Mesenteric fat pad (tissue), 1 donor: ENCODE measurements around the gene COG7. TPM values are rescaled to one million over a fixed set of nuclear protein-coding genes. Genes with fewer than 3 reads are reported as not detected.
"Not testable (repeated sequence)": the region's sequence is repeated elsewhere in the genome, so short reads cannot be mapped to it uniquely, and the experiment has no call there.

ENCODE experiments used
- DNase-seq: peaks from one replicate; pipeline ENCODE4 v3.0.0-alpha.2; 2020; ENCODE audit warnings: low spot score
- total RNA-seq: library from RNA; stranded (reverse); fragmentation: NEBNext Ultra II Directional; extraction: Animal tissue kit (Norgen Biotek cat#: 25700); gene quantifications from one replicate; pipeline ENCODE4 v1.2.1, GENCODE V29; 2021
- donor health status: DM: yes; HTN: yes; CAD: no.

Gene COG7
- total RNA-seq, 1 donor from 2014 or later: 20.4 TPM

DNA sequence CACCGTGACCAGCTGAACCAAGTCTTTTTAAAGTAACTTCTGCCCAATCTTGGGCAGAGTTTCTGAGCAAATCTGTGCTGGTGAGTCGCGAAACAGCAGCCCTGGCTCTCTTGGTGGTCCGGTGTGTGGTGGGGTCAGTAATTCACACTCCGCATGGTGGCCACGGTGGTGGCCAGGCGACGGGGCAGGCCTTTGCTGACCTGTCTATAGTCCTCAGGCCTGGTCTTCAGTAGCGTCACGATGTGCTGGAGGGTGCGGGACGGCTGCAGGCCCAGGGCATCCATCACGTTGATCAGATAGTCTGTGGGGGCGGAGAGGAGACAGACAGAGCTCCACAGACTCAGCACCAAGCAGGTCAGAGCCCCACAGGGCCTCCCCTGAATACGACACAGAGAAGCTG is 64.2 kb downstream of the COG7 start:
- no peak for DNase-seq

- no peak for DNase-seq
Observed at GRCh38 chr16:23387666-23388065, 65.3 kb downstream of the COG7 start.

DNA sequence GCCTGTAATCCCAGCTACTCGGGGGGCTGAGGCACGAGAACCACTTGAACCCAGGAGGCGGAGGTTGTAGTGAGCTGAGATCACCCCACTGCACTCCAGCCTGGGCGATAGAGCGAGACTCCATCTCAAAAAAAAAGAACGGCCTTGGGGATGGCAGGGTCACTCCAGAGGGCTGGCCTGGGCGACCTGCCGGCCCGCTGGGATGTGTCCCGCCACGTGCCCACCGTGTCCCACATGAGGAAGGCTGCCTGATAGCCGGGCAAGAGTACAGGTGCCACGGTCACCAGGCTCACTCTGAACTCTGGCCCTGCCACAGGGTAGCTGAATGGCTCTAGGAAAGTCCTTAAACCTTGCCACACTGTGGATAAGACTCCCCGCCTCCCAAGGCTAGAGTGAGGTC is 67.5 kb downstream of the COG7 start:
- DNase-seq: no peak

GRCh38 chr16:23384878-23385277 is 68.1 kb downstream of the COG7 start:
- DNase-seq: no peak

GRCh38 chr16:23383881-23384280 is 69.1 kb downstream of the COG7 start:
- DNase-seq: no peak

GRCh38 chr16:23382279-23382678 is 70.7 kb downstream of the COG7 start:
- no peak for DNase-seq

DNA sequence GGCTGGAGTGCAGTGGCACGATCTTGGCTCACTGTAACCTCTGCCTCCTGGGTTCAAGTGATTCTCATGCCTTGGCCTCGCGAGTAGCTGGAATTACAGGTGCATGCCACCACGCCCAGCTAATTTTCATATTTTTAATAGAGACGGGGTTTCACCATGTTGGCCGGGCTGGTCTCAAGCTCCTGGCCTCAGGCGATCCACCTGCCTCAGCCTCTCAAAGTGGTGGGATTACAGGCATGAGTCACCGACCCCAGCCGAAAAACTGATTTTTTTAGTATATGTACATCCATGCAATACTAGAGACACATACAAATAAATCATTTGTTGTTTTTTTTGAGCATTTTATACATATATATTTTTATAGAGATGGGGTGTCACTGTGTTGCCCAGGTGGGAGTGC is 71.3 kb downstream of the COG7 start:
- DNase-seq: not testable (repeated sequence)

GRCh38 chr16:23380501-23380951 is 72.5 kb downstream of the COG7 start:
- DNase-seq: no peak

GRCh38 chr16:23379707-23380106 is 73.3 kb downstream of the COG7 start:
- DNase-seq: no peak

DNA sequence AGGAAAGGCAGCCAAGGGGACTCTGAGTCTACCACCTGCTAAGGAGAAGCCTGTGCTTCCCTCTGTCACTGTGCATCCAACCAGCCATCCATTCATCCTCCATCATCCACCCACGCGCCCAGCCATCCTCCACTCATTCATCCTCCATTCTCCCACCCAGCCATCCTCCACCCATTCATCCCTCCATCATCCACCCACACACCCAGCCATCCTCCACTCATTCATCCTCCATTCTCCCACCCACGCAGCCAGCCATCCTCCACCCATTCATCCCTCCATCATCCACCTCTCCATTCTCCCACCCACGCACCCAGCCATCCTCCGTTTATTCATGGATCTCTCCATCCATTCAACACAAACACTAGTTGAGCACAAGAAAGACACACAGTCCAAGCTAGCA is 74.1 kb downstream of the COG7 start:
- DNase-seq: no peak

- no peak for DNase-seq
Observed at GRCh38 chr16:23378256-23378655, 74.7 kb downstream of the COG7 start.

- no peak for DNase-seq
Observed at GRCh38 chr16:23377071-23377931, 75.7 kb downstream of the COG7 start.

DNA sequence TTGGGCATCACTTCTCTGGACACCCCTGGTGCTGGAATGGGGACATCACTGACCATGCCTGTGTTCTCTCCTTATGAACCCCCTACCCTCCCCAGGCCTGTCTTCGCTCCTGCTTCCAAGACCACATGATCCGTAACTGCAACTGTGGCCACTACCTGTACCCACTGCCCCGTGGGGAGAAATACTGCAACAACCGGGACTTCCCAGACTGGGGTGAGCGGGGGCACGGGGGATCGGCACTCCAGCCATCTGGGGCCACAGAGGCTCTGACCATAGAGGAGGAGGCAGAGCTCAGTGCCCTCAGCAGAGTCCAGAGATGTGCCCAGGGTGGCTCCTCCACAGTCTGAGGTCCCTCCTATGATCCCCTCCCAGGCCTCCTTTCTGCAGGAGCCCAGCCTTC is 77.3 kb downstream of the COG7 start:
- no peak for DNase-seq

DNA sequence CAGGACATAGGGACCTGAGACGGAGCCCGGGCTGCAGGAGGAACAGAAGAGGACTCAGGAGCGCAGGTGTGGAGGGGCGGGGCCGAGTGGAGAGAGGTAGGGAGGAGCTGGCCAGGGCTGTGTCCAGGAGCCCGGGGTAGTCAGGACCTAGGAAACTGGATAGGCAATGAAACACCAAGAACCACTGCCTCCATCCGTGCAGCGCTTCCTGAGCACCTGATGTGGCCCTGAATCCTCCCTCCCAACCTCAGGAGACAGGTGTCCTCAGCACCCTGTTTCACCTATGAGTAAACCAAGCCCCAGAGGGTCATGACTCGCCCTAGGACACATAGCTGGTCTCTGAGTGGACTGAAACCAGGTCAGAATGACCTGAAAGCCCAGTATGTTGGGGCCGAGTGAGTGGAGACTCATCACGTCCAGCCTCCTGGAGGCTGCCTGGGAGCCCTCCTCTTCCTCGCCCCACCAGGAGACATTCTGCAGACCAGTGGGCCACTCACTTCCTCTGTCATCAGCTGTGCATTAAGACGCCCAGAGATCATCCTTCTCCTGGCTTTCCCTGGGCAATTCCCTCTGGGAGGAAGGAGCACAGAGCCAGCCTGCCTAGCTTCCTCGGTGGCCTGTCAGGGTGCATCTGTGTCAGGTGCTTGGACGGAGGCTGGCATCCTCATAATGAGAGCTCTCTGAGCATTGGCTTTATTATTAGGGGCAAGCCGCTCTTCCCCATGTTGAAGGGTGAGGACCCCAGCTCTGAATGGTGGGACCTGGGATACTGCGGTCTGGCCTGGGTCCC is 78.1 kb downstream of the COG7 start:
- DNase-seq: no peak

- no peak for DNase-seq
Observed at GRCh38 chr16:23373436-23374219, 79.4 kb downstream of the COG7 start.

- no peak for DNase-seq
Observed at GRCh38 chr16:23371368-23371767, 81.6 kb downstream of the COG7 start.

DNA sequence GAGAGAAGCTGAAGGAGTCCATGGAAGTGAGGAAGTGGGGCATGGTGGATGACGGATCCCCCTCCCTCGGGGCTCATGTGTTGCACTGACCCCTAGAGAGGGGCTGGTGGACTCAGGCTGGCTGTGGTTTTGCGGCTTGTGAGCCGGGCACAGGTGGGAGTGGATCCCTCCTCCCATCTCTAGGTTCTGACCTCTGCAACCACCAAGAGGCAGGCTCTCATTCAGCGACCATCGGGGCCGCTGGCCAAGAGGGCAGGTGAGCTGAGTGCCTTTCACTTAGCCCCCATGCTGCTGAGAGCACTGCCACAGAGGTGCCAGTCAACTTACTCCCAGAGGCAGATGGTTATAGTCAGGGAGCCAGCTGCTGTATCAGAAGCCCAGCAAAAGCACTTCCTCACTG is 83.6 kb downstream of the COG7 start:
- DNase-seq: no peak

GRCh38 chr16:23368469-23368868 is 84.5 kb downstream of the COG7 start:
- DNase-seq: no peak

DNA sequence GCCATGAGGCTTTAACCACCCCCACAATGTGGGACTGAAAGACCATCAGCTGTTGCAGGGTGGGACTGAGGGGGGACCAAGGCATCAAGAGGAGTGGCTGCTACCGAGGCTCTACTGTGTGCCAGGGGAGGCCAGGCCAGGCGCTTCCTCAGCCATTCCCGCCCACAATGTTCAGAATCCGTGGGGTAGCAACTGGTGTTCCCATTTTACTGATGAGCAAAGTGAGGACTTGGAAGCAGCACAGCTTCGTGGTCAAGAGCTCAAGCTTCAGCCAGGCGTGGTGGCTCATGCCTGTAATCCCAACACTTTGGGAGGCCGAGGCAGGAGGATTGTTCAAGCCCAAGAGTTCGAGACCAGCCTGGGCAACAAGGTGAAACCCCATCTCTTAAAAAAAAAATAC is 85.0 kb downstream of the COG7 start:
- no peak for DNase-seq

GRCh38 chr16:23367564-23367963 is 85.4 kb downstream of the COG7 start:
- no peak for DNase-seq

- not testable (repeated sequence) for DNase-seq
Observed at GRCh38 chr16:23366341-23366740, 86.6 kb downstream of the COG7 start.
